Ovary (tissue), 9 donors: ENCODE data around the gene MYO9B. TPM values are rescaled to one million over a fixed set of nuclear protein-coding genes. Genes with fewer than 3 reads are reported as not detected.

Source experiments
- DNase-seq, 5 donors: peaks; one replicate each; pipeline ENCODE4 v3.0.0-alpha.2; 2019 to 2020
- H3K27ac ChIP-seq, 2 donors: fragments of 200-600 bp; one replicate each; pipeline versions ENCODE4 v1.5.1 to v1.8.0; 2019 to 2022
- H3K27me3 ChIP-seq: fragments of 200-600 bp; one replicate; pipeline ENCODE4 v1.8.0; 2022
- H3K36me3 ChIP-seq: fragments of 200-600 bp; sonication (generic); one replicate; pipeline ENCODE4 v1.5.1; 2019
- H3K4me1 ChIP-seq: one replicate; pipeline ENCODE4 v1.8.1; 2013; ENCODE audit warnings: mild to moderate bottlenecking, moderate library complexity; ENCODE audit not compliant: insufficient read depth
- H3K4me3 ChIP-seq: fragments of 200-600 bp; sonication (generic); one replicate; pipeline ENCODE4 v1.5.1; 2017
- H3K9me3 ChIP-seq, 2 donors: fragments of 200-600 bp in 1 of 2; sonication (generic) in 1 of 2; one replicate each; pipeline versions ENCODE4 v1.5.1 to v1.8.1; 2013 to 2019; ENCODE audit warnings: mild to moderate bottlenecking in 1 of 2, moderate library complexity in 1 of 2
- CTCF ChIP-seq, 3 donors: fragments of 450-650 bp in 2 of 3; fragments of 200-600 bp in 1 of 3; IDR thresholded peaks; one replicate each; pipeline versions ENCODE4 v1.5.1 to v1.8.0; 2016 to 2022; ENCODE audit warnings: antibody characterized with exemption in 3 of 3, mild to moderate bottlenecking in 1 of 3
- EP300 ChIP-seq: sonication (generic); formaldehyde crosslinking; IDR thresholded peaks from one replicate; pipeline ENCODE4 v1.6.1; 2017; ENCODE audit warnings: antibody characterized with exemption
- POLR2A ChIP-seq: fragments of 450-650 bp; IDR thresholded peaks from one replicate; pipeline ENCODE4 v1.6.1; 2017; ENCODE audit warnings: antibody characterized with exemption, mild to moderate bottlenecking, moderate library complexity
- WGBS, 3 donors: extraction: QIAGEN DNeasy Blood & Tissue Kit in 1 of 3; methylation state at CpG; one replicate each; pipeline versions ENCODE4 v1.1.5 to v1.1.7; 2013 to 2017; 5-methylcytosine and 5-hydroxymethylcytosine counted together
- intact Hi-C, 4 donors: fragments of 100-400 bp; cut with DNase I; formaldehyde crosslinking; loops; one replicate each; pipeline versions ENCODE4 v1.11.0 to v1.15.1; 2022 to 2023
- polyA plus RNA-seq, 2 donors: library from polyadenylated mRNA; stranded (reverse); fragments of 200-250 nt in 1 of 2; fragments of 350-450 nt in 1 of 2; fragmentation: Illumina TruSeq in 1 of 2; extraction: RNeasy Lipid Tissue Mini Kit (QIAGEN cat#74804) in 1 of 2; gene quantifications; one replicate each; pipeline ENCODE4 v1.2.3, GENCODE V29; 2013 to 2014
- total RNA-seq, 7 donors: library from RNA; depleted of rRNA in 2 of 7; stranded (reverse); fragments of >200 nt in 2 of 7; fragmentation: NEBNext Ultra II Directional in 3 of 7; extraction: Animal tissue kit (Norgen Biotek cat#: 25700) in 3 of 7; gene quantifications; one replicate each; pipeline versions ENCODE4 v1.1.0 to v1.2.4, GENCODE V29; 2016 to 2023
- donor health status: DM: no; HTN: no; CAD: no; lungs with moderate emphysema.
- donor health status: DM: no; HTN: no; CAD: no.
- donor health status: Bipolar disorder and iron deficiency.
- donor health status: DM: yes; HTN: yes; CAD: no.
- donor health status: DM: no; HTN: no; CAD: no.
- donor health status: DM: yes; HTN: yes; CAD: no.

MYO9B gene
- total and polyA plus RNA-seq, 9 donors = 17.9 to 56.3 (median 34.1) TPM

- H3K27ac ChIP-seq = no peak overlapping the region
- H3K9me3 ChIP-seq = no peaks in the 10 kb centered on the region
- 90 to 95% (median 91%) methylated on average over 17 of the region's 17 CpGs for WGBS, 3 donors
- H3K27me3 ChIP-seq = no peaks in the 10 kb centered on the region
- intact Hi-C loops = no loop called here
- peaks cover 6% of the 10 kb centered on the region for H3K4me1 ChIP-seq
- H3K4me3 ChIP-seq = no peak overlapping the region
- no peaks in the 10 kb centered on the region for H3K36me3 ChIP-seq
- no peak for DNase-seq
- no peak for TF ChIP-seq CTCF (IDR thresholded peaks at IDR 0.05)
- TF ChIP-seq POLR2A = no peak
- no peak for TF ChIP-seq EP300
These were observed 37.7 kb downstream of the MYO9B start for GRCh38 chr19:17113127-17113785.

- Histone ChIP-seq H3K9me3 (no peaks in the 10 kb centered on the region), H3K27me3 (no peaks in the 10 kb centered on the region), H3K36me3 (no peaks in the 10 kb centered on the region), H3K4me1 (peaks cover 6% of the 10 kb centered on the region), H3K27ac (no peak overlapping the region), H3K4me3 (no peak overlapping the region)
- WGBS, 3 donors = 18 to 35% (median 29%) methylated on average over 12 of the region's 12 CpGs
- intact Hi-C loops = no loop called here
- no peak for DNase-seq
- TF ChIP-seq POLR2A = no peak
- TF ChIP-seq CTCF (IDR thresholded peaks at IDR 0.05) = no peak
- no peak for TF ChIP-seq EP300
These were observed 38.8 kb downstream of the MYO9B start for GRCh38 chr19:17114414-17114831.

GRCh38 chr19:17116996-17117702 lies 41.6 kb downstream of the MYO9B start:
- DNase-seq = no peak
- 80 to 87% (median 85%) methylated on average over 14 of the region's 14 CpGs for WGBS, 3 donors
- intact Hi-C loops = no loop called here
- Histone ChIP-seq H3K4me3 (no peak overlapping the region), H3K27me3 (no peaks in the 10 kb centered on the region), H3K27ac (no peak overlapping the region), H3K9me3 (no peaks in the 10 kb centered on the region), H3K4me1 (peaks cover 6% of the 10 kb centered on the region), H3K36me3 (no peaks in the 10 kb centered on the region)
- TF ChIP-seq EP300 = no peak
- no peak for TF ChIP-seq CTCF (IDR thresholded peaks at IDR 0.05)
- no peak for TF ChIP-seq POLR2A

- H3K27me3 ChIP-seq = no peaks in the 10 kb centered on the region
- WGBS, 3 donors = 90 to 95% (median 92%) methylated on average over 5 of the region's 5 CpGs
- peaks cover 4% of the 10 kb centered on the region for H3K4me1 ChIP-seq
- no peak for TF ChIP-seq CTCF (IDR thresholded peaks at IDR 0.05)
- no peak for TF ChIP-seq POLR2A
- TF ChIP-seq EP300 = no peak
- H3K27ac ChIP-seq = no peak overlapping the region
- H3K36me3 ChIP-seq = no peaks in the 10 kb centered on the region
- H3K9me3 ChIP-seq = no peaks in the 10 kb centered on the region
- DNase-seq = no peak
- intact Hi-C loops = no loop called here
- no peak overlapping the region for H3K4me3 ChIP-seq
These were observed 43.4 kb downstream of the MYO9B start for GRCh38 chr19:17118957-17119356.
